ENCODE data around the gene HDAC7. TPM values are rescaled to one million over a fixed set of nuclear protein-coding genes. Genes with fewer than 3 reads are reported as not detected.

The HDAC7 gene
- total RNA-seq, 4 donors from 2014 or later, result 55.9 to 96.5 (median 59.4) TPM

- Histone ChIP-seq H3K27ac (peak overlapping the region in 3 of 4 donors; percentile 34 to 72 (median 48)), H3K4me1 (peaks cover 0 to 75% (median 12%) of the 10 kb centered on the region in 3 donors), H3K27me3 (no peaks in the 10 kb centered on the region), H3K9me3 (no peaks in the 10 kb centered on the region), H3K4me3 (peak overlapping the region in 1 of 2 donors; percentile 72), H3K36me3 (peaks cover 0 to 18% of the 10 kb centered on the region in 2 donors)
- ATAC-seq, result no peak
- TF ChIP-seq POLR2AphosphoS5 (IDR thresholded peaks at IDR 0.05) (no peak), CTCF (IDR thresholded peaks at IDR 0.05) (no peak)
- WGBS, 2 donors (ENCODE audit: low coverage in 1 of 2), result 57% methylated on average over 2 of the region's 3 CpGs; no CpG with 5 or more reads in 1 of the 2 donors
Measured at GRCh38 chr12:47754881-47755280, 64.8 kb downstream of the HDAC7 start.

GRCh38 chr12:47754126-47754525 lies 65.6 kb downstream of the HDAC7 start:
- Histone ChIP-seq H3K27ac (peak overlapping the region in 3 of 4 donors; percentile 48 to 72 (median 50)), H3K27me3 (no peaks in the 10 kb centered on the region), H3K4me1 (peaks cover 0 to 67% (median 12%) of the 10 kb centered on the region in 3 donors), H3K9me3 (no peaks in the 10 kb centered on the region), H3K36me3 (peaks cover 0 to 25% of the 10 kb centered on the region in 2 donors), H3K4me3 (peak overlapping the region in 1 of 2 donors; percentile 72)
- ATAC-seq, result no peak
- TF ChIP-seq POLR2AphosphoS5 (IDR thresholded peaks at IDR 0.05) (no peak), POLR2A (IDR thresholded peaks at IDR 0.05) (no peak), EP300 (IDR thresholded peaks at IDR 0.05) (no peak), CTCF (IDR thresholded peaks at IDR 0.05) (no peak)
- 88 to 94% methylated on average over 4 of the region's 4 CpGs for WGBS, 2 donors (ENCODE audit: low coverage in 1 of 2)

- ATAC-seq, result peak; percentile 81
- no peaks in the 10 kb centered on the region for H3K9me3 ChIP-seq
- 79 to 87% methylated on average over 4 to 5 of the region's 11 CpGs for WGBS, 2 donors (ENCODE audit: low coverage in 1 of 2)
- H3K4me1 ChIP-seq, result peaks cover 0 to 62% (median 8%) of the 10 kb centered on the region in 3 donors
- TF ChIP-seq POLR2AphosphoS5 (IDR thresholded peaks at IDR 0.05), result peak; percentile 3
- no peak for TF ChIP-seq EP300 (IDR thresholded peaks at IDR 0.05)
- TF ChIP-seq POLR2A (IDR thresholded peaks at IDR 0.05), result no peak
- H3K27me3 ChIP-seq, result no peaks in the 10 kb centered on the region
- H3K36me3 ChIP-seq, result peaks cover 0 to 33% of the 10 kb centered on the region in 2 donors
- peak overlapping the region in 1 of 2 donors; percentile 72 for H3K4me3 ChIP-seq
- peak overlapping the region in 3 of 4 donors; percentile 48 to 72 (median 50) for H3K27ac ChIP-seq
Measured at GRCh38 chr12:47753021-47754001, 66.4 kb downstream of the HDAC7 start.

- Histone ChIP-seq H3K27me3 (no peaks in the 10 kb centered on the region), H3K4me3 (no peak overlapping the region), H3K27ac (peak overlapping the region in 3 of 4 donors; percentile 48 to 72 (median 50)), H3K4me1 (peaks cover 0 to 54% (median under 1%) of the 10 kb centered on the region in 3 donors), H3K36me3 (peaks cover 0 to 39% of the 10 kb centered on the region in 2 donors), H3K9me3 (no peaks in the 10 kb centered on the region)
- 76 to 89% methylated on average over 3 to 4 of the region's 7 CpGs for WGBS, 2 donors (ENCODE audit: low coverage in 1 of 2)
- TF ChIP-seq POLR2A (IDR thresholded peaks at IDR 0.05) (no peak), EP300 (IDR thresholded peaks at IDR 0.05) (no peak), POLR2AphosphoS5 (IDR thresholded peaks at IDR 0.05) (no peak), CTCF (IDR thresholded peaks at IDR 0.05) (no peak)
- no peak for ATAC-seq
Measured at GRCh38 chr12:47752552-47752951, 67.2 kb downstream of the HDAC7 start.

GRCh38 chr12:47752121-47752520 lies 67.6 kb downstream of the HDAC7 start:
- TF ChIP-seq POLR2A (IDR thresholded peaks at IDR 0.05) (no peak), POLR2AphosphoS5 (IDR thresholded peaks at IDR 0.05) (no peak), CTCF (IDR thresholded peaks at IDR 0.05) (no peak), EP300 (IDR thresholded peaks at IDR 0.05) (no peak)
- Histone ChIP-seq H3K4me1 (peaks cover 0 to 50% (median 0%) of the 10 kb centered on the region in 3 donors), H3K4me3 (no peak overlapping the region), H3K27ac (peak overlapping the region in 2 of 4 donors; percentile 42 to 72), H3K27me3 (no peaks in the 10 kb centered on the region), H3K36me3 (peaks cover 0 to 43% of the 10 kb centered on the region in 2 donors), H3K9me3 (no peaks in the 10 kb centered on the region)
- WGBS, 2 donors (ENCODE audit: low coverage in 1 of 2), result 93 to 100% methylated on average over 1 to 3 of the region's 4 CpGs
- no peak for ATAC-seq
